HG03139 (cell line): ENCODE results near the gene CUL4A.

ENCODE experiments used
- ATAC-seq: cut with Tn5 transposase; IDR thresholded peaks from one replicate; pipeline ENCODE4 v1.9.1; 2021; ENCODE audit not compliant: unreplicated experiment

Gene CUL4A

GRCh38 chr13:113207890-113208420 is 1.5 kb upstream of the CUL4A start:
- ATAC-seq: peak; percentile 8

GRCh38 chr13:113208421-113209335 is 735 bp upstream of the CUL4A start, which contains the start of gene PCID2:
Gene PCID2 (minus strand): TSS chr13:113208669. CDS start chr13:113208634, 35 bp downstream.
- ATAC-seq: peak; percentile 66

GRCh38 chr13:113209759-113210421 is 477 bp downstream of the CUL4A start:
- peak; percentile 34 for ATAC-seq

GRCh38 chr13:113210833-113211232 is 1.4 kb downstream of the CUL4A start:
- ATAC-seq: no peak

- no peak for ATAC-seq
Measured at GRCh38 chr13:113211774-113212173, 2.4 kb downstream of the CUL4A start.

- no peak for ATAC-seq
Measured at GRCh38 chr13:113216254-113217048, 7.0 kb downstream of the CUL4A start.

GRCh38 chr13:113218586-113218985 is 9.2 kb downstream of the CUL4A start:
- no peak for ATAC-seq

- ATAC-seq: no peak
Measured at GRCh38 chr13:113219256-113219940, 10.0 kb downstream of the CUL4A start.

- no peak for ATAC-seq
Measured at GRCh38 chr13:113220141-113220598, 10.8 kb downstream of the CUL4A start.

GRCh38 chr13:113220877-113221276 is 11.5 kb downstream of the CUL4A start:
- no peak for ATAC-seq

GRCh38 chr13:113223070-113223469 is 13.7 kb downstream of the CUL4A start:
- no peak for ATAC-seq

GRCh38 chr13:113224486-113224885 is 15.1 kb downstream of the CUL4A start:
- no peak for ATAC-seq

- ATAC-seq: no peak
Measured at GRCh38 chr13:113225515-113225914, 16.1 kb downstream of the CUL4A start.

GRCh38 chr13:113226873-113227450 is 17.5 kb downstream of the CUL4A start:
- no peak for ATAC-seq

GRCh38 chr13:113229161-113229560 is 19.7 kb downstream of the CUL4A start:
- ATAC-seq: no peak

GRCh38 chr13:113229791-113230190 is 20.4 kb downstream of the CUL4A start:
- no peak for ATAC-seq

- no peak for ATAC-seq
Measured at GRCh38 chr13:113231306-113232207, 22.1 kb downstream of the CUL4A start.

- ATAC-seq: no peak
Measured at GRCh38 chr13:113232208-113233003, 23.0 kb downstream of the CUL4A start.
